HG02943 (cell line): ENCODE results near the gene PTPRA.
"Not testable (repeated sequence)": the region's sequence is repeated elsewhere in the genome, so short reads cannot be mapped to it uniquely, and the experiment has no call there.

Experiments used
- ATAC-seq: cut with Tn5 transposase; IDR thresholded peaks from one replicate; pipeline ENCODE4 v1.9.1; 2021; ENCODE audit warnings: mild to moderate bottlenecking, low read depth, moderate library complexity; ENCODE audit not compliant: unreplicated experiment

The PTPRA gene

GRCh38 chr20:3070725-3071124 lies 197.4 kb downstream of the PTPRA start:
- no peak for ATAC-seq

- ATAC-seq = no peak
Measured at GRCh38 chr20:3071266-3071609, 198.0 kb downstream of the PTPRA start.

- ATAC-seq = no peak
Measured at GRCh38 chr20:3071610-3072529, 198.6 kb downstream of the PTPRA start, which contains the start of gene OXT. Gene OXT, plus strand, starts transcription at chr20:3071620. Its CDS starts 36 bp downstream, at chr20:3071656.

- no peak for ATAC-seq
Measured at GRCh38 chr20:3072530-3073250, 199.4 kb downstream of the PTPRA start.

GRCh38 chr20:3073251-3073643 lies 200.0 kb downstream of the PTPRA start:
- ATAC-seq = not testable (repeated sequence)

GRCh38 chr20:3074812-3075211 lies 201.5 kb downstream of the PTPRA start:
- ATAC-seq = no peak

GRCh38 chr20:3075315-3075714 lies 202.0 kb downstream of the PTPRA start:
- ATAC-seq = not testable (repeated sequence)

- no peak for ATAC-seq
Measured at GRCh38 chr20:3077618-3078134, 204.4 kb downstream of the PTPRA start.

- no peak for ATAC-seq
Measured at GRCh38 chr20:3080939-3081388, 207.7 kb downstream of the PTPRA start.

- no peak for ATAC-seq
Measured at GRCh38 chr20:3081641-3082040, 208.4 kb downstream of the PTPRA start.

- ATAC-seq = no peak
Measured at GRCh38 chr20:3082306-3082951, 209.1 kb downstream of the PTPRA start.

GRCh38 chr20:3082955-3083952 lies 210.0 kb downstream of the PTPRA start:
- no peak for ATAC-seq

GRCh38 chr20:3084283-3084985 lies 211.2 kb downstream of the PTPRA start, which contains the start of gene AVP:
Gene AVP, minus strand, starts transcription at chr20:3084724. Its CDS starts 50 bp downstream, at chr20:3084674.
- no peak for ATAC-seq

- no peak for ATAC-seq
Measured at GRCh38 chr20:3084986-3085360, 211.7 kb downstream of the PTPRA start.

GRCh38 chr20:3085571-3086072 lies 212.3 kb downstream of the PTPRA start:
- no peak for ATAC-seq

GRCh38 chr20:3088031-3088430 lies 214.8 kb downstream of the PTPRA start:
- no peak for ATAC-seq
